Calu3 (cell line): ENCODE data around the gene PREX1. TPM values are rescaled to one million over a fixed set of nuclear protein-coding genes. Genes with fewer than 3 reads are reported as not detected.
A peak's percentile ranks its signal among the peaks of the same experiment; 100 is the strongest.

Experiments
- BruUV-seq: library from RNA; stranded (reverse); fragments of 400-500 nt; replicated peaks from 2 replicates; lab custom pipeline; 2021; lab: Mats Ljungman, UMichigan
- CTCF ChIA-PET: fragments of 300-600 bp; sonication (Branson Sonifier 250); formaldehyde crosslinking; loops from one replicate; lab custom pipeline; 2022; ENCODE audit warnings: antibody characterized with exemption; lab: Charles Lee
- DNase-seq: peaks from one replicate; pipeline ENCODE4 v3.0.0; 2022
- H3K27ac Mint-ChIP-seq: one replicate; pipeline ENCODE4 v1.8.0; 2022; ENCODE audit warnings: mixed read lengths; ENCODE audit not compliant: unreplicated experiment
- H3K27me3 Mint-ChIP-seq: one replicate; pipeline ENCODE4 v1.8.0; 2022; ENCODE audit warnings: mixed read lengths; ENCODE audit not compliant: unreplicated experiment
- H3K36me3 Mint-ChIP-seq: one replicate; pipeline ENCODE4 v1.8.0; 2022; ENCODE audit warnings: mild to moderate bottlenecking, moderate library complexity, mixed read lengths; ENCODE audit not compliant: insufficient read depth, unreplicated experiment
- H3K4me1 Mint-ChIP-seq: one replicate; pipeline ENCODE4 v1.8.0; 2022; ENCODE audit warnings: mild to moderate bottlenecking, low read depth, mixed read lengths; ENCODE audit not compliant: unreplicated experiment
- H3K4me3 Mint-ChIP-seq: one replicate; pipeline ENCODE4 v1.8.0; 2022; ENCODE audit warnings: mild to moderate bottlenecking, low read depth, moderate library complexity, mixed read lengths; ENCODE audit not compliant: unreplicated experiment
- H3K9me3 Mint-ChIP-seq: one replicate; pipeline ENCODE4 v1.8.0; 2022; ENCODE audit warnings: low read depth, mixed read lengths; ENCODE audit not compliant: unreplicated experiment
- CTCF ChIP-seq: fragments of 200-600 bp; IDR thresholded peaks from one replicate; pipeline ENCODE4 v1.8.0; 2022; ENCODE audit warnings: antibody characterized with exemption; ENCODE audit not compliant: unreplicated experiment
- intact Hi-C: fragments of 100-400 bp; cut with micrococcal nuclease; formaldehyde crosslinking; loops from one replicate; pipeline ENCODE4 v1.10.0; 2022; ENCODE audit not compliant: unreplicated experiment
- total RNA-seq: library from RNA; stranded (reverse); gene quantifications from 2 replicates; pipeline ENCODE4 v1.2.3, GENCODE V29; 2022

The PREX1 gene
- total RNA-seq, 1 experiment from 2014 or later: 0.31 TPM

GRCh38 chr20:48651271-48651670, 176.5 kb downstream of the PREX1 start:
- H3K9me3 Mint-ChIP-seq: no peaks in the 10 kb centered on the region
- H3K27me3 Mint-ChIP-seq: peaks cover 48% of the 10 kb centered on the region
- DNase-seq: no peak
- intact Hi-C loops: no loop called here
- no peak overlapping the region for H3K4me3 Mint-ChIP-seq
- H3K36me3 Mint-ChIP-seq: peaks cover 7% of the 10 kb centered on the region
- peaks cover 11% of the 10 kb centered on the region for H3K4me1 Mint-ChIP-seq
- no peak for TF ChIP-seq CTCF
- BruUV-seq: no TSS peak
- no peak overlapping the region for H3K27ac Mint-ChIP-seq
- CTCF ChIA-PET: no interaction called here

- no peak for TF ChIP-seq CTCF
- Mint-ChIP-seq H3K4me3 (no peak overlapping the region), H3K4me1 (peaks cover 11% of the 10 kb centered on the region), H3K9me3 (no peaks in the 10 kb centered on the region), H3K36me3 (peaks cover 7% of the 10 kb centered on the region), H3K27me3 (peaks cover 48% of the 10 kb centered on the region), H3K27ac (no peak overlapping the region)
- intact Hi-C loops: no loop called here
- CTCF ChIA-PET: interaction anchor here (1.9 kb wide), 1 partner anchor 8 kb away, joined by 7 read pairs; no protein-coding TSS in a partner anchor
- no peak for DNase-seq
- BruUV-seq: no TSS peak
Observed at GRCh38 chr20:48649868-48650267, 177.9 kb downstream of the PREX1 start.

- H3K27me3 Mint-ChIP-seq: peaks cover 51% of the 10 kb centered on the region
- intact Hi-C loops: no loop called here
- H3K36me3 Mint-ChIP-seq: peaks cover 7% of the 10 kb centered on the region
- H3K9me3 Mint-ChIP-seq: no peaks in the 10 kb centered on the region
- no peak overlapping the region for H3K27ac Mint-ChIP-seq
- H3K4me1 Mint-ChIP-seq: peaks cover 11% of the 10 kb centered on the region
- no peak for DNase-seq
- CTCF ChIA-PET: interaction anchor here (1.9 kb wide), 1 partner anchor 9 kb away, joined by 7 read pairs; no protein-coding TSS in a partner anchor
- no peak overlapping the region for H3K4me3 Mint-ChIP-seq
- BruUV-seq: no TSS peak
- no peak for TF ChIP-seq CTCF
Observed at GRCh38 chr20:48649104-48649626, 178.6 kb downstream of the PREX1 start.

- Mint-ChIP-seq H3K4me1 (peaks cover 11% of the 10 kb centered on the region), H3K36me3 (peaks cover 7% of the 10 kb centered on the region), H3K27me3 (peaks cover 51% of the 10 kb centered on the region), H3K4me3 (no peak overlapping the region), H3K27ac (peak overlapping the region; percentile 45), H3K9me3 (no peaks in the 10 kb centered on the region)
- peak; percentile 56 for DNase-seq
- no TSS peak for BruUV-seq
- intact Hi-C loops: no loop called here
- CTCF ChIA-PET: interaction anchor here (0.9 to 1.9 kb wide), 2 partner anchors 9 to 11 kb away, joined by 3 to 7 read pairs; no protein-coding TSS in a partner anchor
- TF ChIP-seq CTCF: no peak
Observed at GRCh38 chr20:48648482-48649051, 179.2 kb downstream of the PREX1 start.
